K562 (cell line): ENCODE data around the gene IPO5. TPM values are rescaled to one million over a fixed set of nuclear protein-coding genes. Genes with fewer than 3 reads are reported as not detected.

ENCODE experiments used
- ATAC-seq: fragments of 200-7000 bp; cut with Tn5 transposase; 3 replicates; pipeline ENCODE4 v1.9.1; 2020; ENCODE audit warnings: moderate library complexity
- BruUV-seq: library from RNA; stranded (reverse); fragments of 400-500 nt; replicated peaks from 2 replicates; lab custom pipeline; 2021; lab: Mats Ljungman, UMichigan
- CTCF ChIA-PET: fragments of 300-600 bp; formaldehyde crosslinking; extraction: SDS; loops from one replicate; lab custom pipeline; 2021; ENCODE audit warnings: low intra/inter-chr PET ratio; lab: Yijun Ruan, JAX
- POLR2A ChIA-PET: fragments of 300-600, 350-650 bp; sonication (Branson Sonifier 250); formaldehyde crosslinking; extraction: SDS; loops from one replicate; lab custom pipeline; 2021; ENCODE audit warnings: antibody characterized with exemption, inconsistent platforms; lab: Yijun Ruan, JAX
- DNase-seq, 4 experiments: peaks; one replicate each; pipeline versions ENCODE4 v3.0.0 to v3.0.0-alpha.2; 2011 to 2018; ENCODE audit warnings: low spot score in 3 of 4, mixed read lengths in 3 of 4; ENCODE audit errors: extremely low read depth in 1 of 4
- FAIRE-seq: peaks from 2 replicates; lab custom pipeline; 2011; peaks lifted over from hg19 to GRCh38; lab: Jason Lieb, UNC
- H2AFZ ChIP-seq: 2 replicates; pipeline ENCODE4 v1.6.0; 2011; ENCODE audit warnings: low read depth, low read length, control low read depth, inconsistent platforms
- H3K27ac ChIP-seq: fragments of 200-600 bp; 3 replicates; pipeline ENCODE4 v1.8.0; 2011; ENCODE audit warnings: low read depth, mild to moderate bottlenecking, control low read depth, inconsistent platforms, low read length, moderate library complexity, mixed read lengths; ENCODE audit errors: extremely low read depth
- H3K27me3 ChIP-seq, 2 experiments: fragments of 300-600 bp in 1 of 2; 2 replicates in 1 of 2; 3 replicates in 1 of 2; pipeline versions ENCODE4 v1.6.0 to v1.8.0; 2011; ENCODE audit warnings: inconsistent platforms in 2 of 2, low read length in 2 of 2, mild to moderate bottlenecking in 1 of 2, mixed read lengths in 1 of 2, moderate library complexity in 1 of 2; ENCODE audit not compliant: control insufficient read depth in 2 of 2, insufficient read depth in 2 of 2
- H3K36me3 ChIP-seq: fragments of 300-600 bp; 3 replicates; pipeline ENCODE4 v1.8.0; 2011; ENCODE audit warnings: mild to moderate bottlenecking, low read length, inconsistent platforms; ENCODE audit not compliant: control insufficient read depth, insufficient read depth
- H3K4me1 ChIP-seq, 2 experiments: fragments of 200-600 bp in 1 of 2; replicated peaks in 1 of 2; 2 replicates in 1 of 2; 3 replicates in 1 of 2; pipeline versions ENCODE4 v1.5.1 to v1.8.0; 2011; ENCODE audit warnings: inconsistent platforms in 2 of 2, low read length in 2 of 2, mild to moderate bottlenecking in 1 of 2, mixed read lengths in 1 of 2, moderate library complexity in 1 of 2; ENCODE audit not compliant: control insufficient read depth in 2 of 2, insufficient read depth in 2 of 2
- H3K4me2 ChIP-seq: 2 replicates; pipeline ENCODE4 v1.6.1; 2011; ENCODE audit warnings: low read length, control low read depth, inconsistent platforms, mixed read lengths; ENCODE audit not compliant: insufficient read depth
- H3K4me3 ChIP-seq: fragments of 200-600 bp; sonication (generic), shearing (Covaris generic); 2 replicates; pipeline ENCODE4 v1.5.1; 2016; ENCODE audit warnings: control low read depth, inconsistent platforms
- H3K79me2 ChIP-seq: fragments of 200-600 bp; 3 replicates; pipeline ENCODE4 v1.8.0; 2011; ENCODE audit warnings: low read length, inconsistent platforms; ENCODE audit not compliant: control insufficient read depth, insufficient read depth
- H3K9ac ChIP-seq, 2 experiments: 2 replicates each; pipeline versions ENCODE4 v1.6.0 to v1.6.1; 2011; ENCODE audit warnings: low read depth in 2 of 2, low read length in 2 of 2, control low read depth in 1 of 2, inconsistent platforms in 1 of 2, mild to moderate bottlenecking in 1 of 2, mixed read lengths in 1 of 2; ENCODE audit not compliant: insufficient read depth in 1 of 2
- H3K9me1 ChIP-seq: one replicate; pipeline ENCODE4 v1.6.0; 2011; ENCODE audit warnings: inconsistent platforms, mild to moderate bottlenecking, low read length, moderate library complexity; ENCODE audit not compliant: control insufficient read depth, insufficient read depth
- H3K9me3 ChIP-seq: replicated peaks from 2 replicates; pipeline ENCODE4 v1.5.1; 2011; ENCODE audit warnings: low read depth, low read length, inconsistent platforms; ENCODE audit not compliant: control insufficient read depth, insufficient read depth
- H4K20me1 ChIP-seq: replicated peaks from 2 replicates; pipeline ENCODE4 v1.6.1; 2011; ENCODE audit warnings: low read length, inconsistent platforms, mixed read lengths; ENCODE audit not compliant: control insufficient read depth, insufficient read depth
- ARID1B ChIP-seq: fragments of 450-650 bp; IDR thresholded peaks from 2 replicates; pipeline ENCODE4 v1.6.1; 2016; ENCODE audit warnings: antibody characterized with exemption, mild to moderate bottlenecking, inconsistent platforms
- CBFA2T3 ChIP-seq: fragments of 450-650 bp; IDR thresholded peaks from 2 replicates; pipeline ENCODE4 v1.6.1; 2017
- DPF2 ChIP-seq: fragments of 450-650 bp; IDR thresholded peaks from 2 replicates; pipeline ENCODE4 v1.6.1; 2016
- MEIS2 ChIP-seq: fragments of 450-650 bp; IDR thresholded peaks from 2 replicates; pipeline ENCODE4 v1.6.1; 2014; ENCODE audit warnings: mild to moderate bottlenecking; ENCODE audit not compliant: partially characterized antibody
- RB1 ChIP-seq: fragments of 450-650 bp; IDR thresholded peaks from 2 replicates; pipeline ENCODE4 v1.6.1; 2017; ENCODE audit warnings: low read depth, mild to moderate bottlenecking
- SOX6 ChIP-seq: fragments of 450-650 bp; IDR thresholded peaks from 2 replicates; pipeline ENCODE4 v1.6.1; 2014; ENCODE audit warnings: mild to moderate bottlenecking
- TEAD4 ChIP-seq, 2 experiments: sonication (generic) in 1 of 2; formaldehyde crosslinking in 1 of 2; IDR thresholded peaks; 2 replicates each; pipeline versions ENCODE4 v1.6.1 to v1.8.0; 2012 to 2022; ENCODE audit warnings: borderline replicate concordance in 1 of 2, inconsistent platforms in 1 of 2, low read length in 1 of 2, mild to moderate bottlenecking in 1 of 2, missing genetic modification reagents in 1 of 2
- TFAP4 ChIP-seq: sonication (generic); formaldehyde crosslinking; IDR thresholded peaks from 2 replicates; pipeline ENCODE4 v1.8.0; 2022; ENCODE audit warnings: missing genetic modification reagents, mild to moderate bottlenecking, moderate library complexity, borderline replicate concordance
- XRCC4 ChIP-seq: IDR thresholded peaks from one replicate; pipeline ENCODE4 v1.6.1; 2011; ENCODE audit not compliant: insufficient read depth, insufficient read length; ENCODE audit errors: extremely low read depth
- in situ Hi-C: fragments of 300-500 bp; cut with MboI; formaldehyde crosslinking; loops from 4 replicates; pipeline ENCODE4 v1.15.0; 2018; ENCODE audit warnings: inconsistent platforms, mixed read lengths
- intact Hi-C: fragments of 100-400 bp; cut with micrococcal nuclease; formaldehyde crosslinking; loops from 2 replicates; pipeline ENCODE4 v1.14.2; 2022
- polyA plus RNA-seq, 8 experiments: library from polyadenylated mRNA; depleted of rRNA in 4 of 8; stranded (reverse) in 5 of 8; unstranded in 3 of 8; fragments of >200 nt; fragmentation: Nextera tagmentation in 2 of 8; fragmentation: Illumina TruSeq in 1 of 8; extraction: Ambion mirVana in 2 of 8; extraction: Trizol in 1 of 8; gene quantifications; 2 replicates each; pipeline versions ENCODE4 v1.2.1 to v1.2.3, GENCODE V29; 2011 to 2014; ENCODE audit warnings: inconsistent platforms in 1 of 8, missing spikeins in 1 of 8
- total RNA-seq, 7 experiments: library from RNA; depleted of rRNA in 6 of 7; stranded (reverse); fragments of >200 nt in 6 of 7; fragmentation: Illumina TruSeq in 2 of 7; extraction: Trizol in 2 of 7; gene quantifications; 2 replicates each; pipeline versions ENCODE4 v1.2.1 to v1.2.3, GENCODE V29; 2011 to 2021; ENCODE audit warnings: low replicate concordance in 1 of 7

IPO5 gene
- total and polyA plus RNA-seq, 9 of the 15 experiments (the other 6 are each of a cell fraction or from before 2014, with no cell fraction given) = 45.8 to 206 (median 134) TPM

GRCh38 chr13:97978651-97979050 is 25.2 kb downstream of the IPO5 start:
- no peak overlapping the region; the same call in 2 of the 3 replicates for H3K27ac ChIP-seq
- no peaks in the 10 kb centered on the region for H3K9me1 ChIP-seq
- peaks cover 38% of the 10 kb centered on the region for H3K36me3 ChIP-seq
- no peak for DNase-seq
- peak overlapping the region; percentile 84; the same call in 1 of the 2 replicates for H3K4me2 ChIP-seq
- CTCF ChIA-PET = no interaction called here
- intact Hi-C loops (no loop called here), in situ Hi-C loops (no loop called here)
- no TSS peak for BruUV-seq
- peaks cover 4% of the 10 kb centered on the region in 2 experiments; a peak in 3 of 5 replicates for H3K4me1 ChIP-seq
- no peaks in the 10 kb centered on the region for H3K27me3 ChIP-seq
- no peaks in the 10 kb centered on the region for H3K9me3 ChIP-seq
- TF ChIP-seq RB1 (no peak), MEIS2 (peak; percentile 44), TEAD4 (IDR thresholded peaks at IDR 0.05; ENCODE audit: low read length) (peak; percentile 43), TEAD4 (CRISPR knock-in tag; IDR thresholded peaks at IDR 0.05; ENCODE audit: borderline replicate concordance) (no peak), ARID1B (0 out of 2 replicates have a peak, but pooled peaks have one; percentile 39), XRCC4 (no peak), TFAP4 (CRISPR knock-in tag) (no peak), DPF2 (0 out of 2 replicates have a peak, but pooled peaks have one; percentile 20), CBFA2T3 (peak; percentile 15; the same call in 1 of the 2 replicates), SOX6 (peak; percentile 56; the same call in 1 of the 2 replicates)
- no peak for ATAC-seq
- H3K9ac ChIP-seq = peak overlapping the region in 1 of 2 experiments; percentile 81; a peak in 1 of 4 replicates
- peaks cover 67% of the 10 kb centered on the region for H3K79me2 ChIP-seq
- POLR2A ChIA-PET = no interaction called here
- no peaks in the 10 kb centered on the region; the same call in 1 of the 2 replicates for H4K20me1 ChIP-seq
- no peak overlapping the region for H2AFZ ChIP-seq
- FAIRE-seq = peak; percentile 26
- peak overlapping the region; percentile 61 for H3K4me3 ChIP-seq
